HepG2 (cell line): ENCODE measurements around the gene SPTAN1. TPM values are rescaled to one million over a fixed set of nuclear protein-coding genes. Genes with fewer than 3 reads are reported as not detected.

Experiments used
- AKAP8 ChIP-seq: sonication (generic); formaldehyde crosslinking; IDR thresholded peaks from 2 replicates; pipeline ENCODE4 v1.5.1; 2020; ENCODE audit warnings: mild to moderate bottlenecking, missing genetic modification reagents
- ATF3 ChIP-seq: sonication (generic); formaldehyde crosslinking; IDR thresholded peaks from 2 replicates; pipeline ENCODE4 v1.4.0; 2020; ENCODE audit warnings: missing genetic modification reagents
- DMAP1 ChIP-seq: IDR thresholded peaks from 2 replicates; pipeline ENCODE4 v1.6.1; 2016
- ELF1 ChIP-seq: sonication (generic); formaldehyde crosslinking; IDR thresholded peaks from 2 replicates; pipeline ENCODE4 v1.4.0; 2020; ENCODE audit warnings: missing genetic modification reagents
- FOXP4 ChIP-seq: sonication (generic); formaldehyde crosslinking; IDR thresholded peaks from 2 replicates; pipeline ENCODE4 v1.4.0; 2020; ENCODE audit warnings: missing genetic modification reagents
- MXI1 ChIP-seq: IDR thresholded peaks from 3 replicates; pipeline ENCODE4 v1.6.1; 2012; ENCODE audit warnings: low read depth, low read length, inconsistent platforms, borderline replicate concordance
- MYPOP ChIP-seq: sonication (generic); formaldehyde crosslinking; IDR thresholded peaks from 2 replicates; pipeline ENCODE4 v1.8.1; 2023; ENCODE audit warnings: mild to moderate bottlenecking, moderate library complexity, missing genetic modification reagents
- NCOA2 ChIP-seq: sonication (generic); formaldehyde crosslinking; IDR thresholded peaks from 2 replicates; pipeline ENCODE4 v1.8.0; 2022; ENCODE audit warnings: inconsistent platforms
- PHF21A ChIP-seq: sonication (generic); formaldehyde crosslinking; IDR thresholded peaks from 2 replicates; pipeline ENCODE4 v1.5.0; 2020; ENCODE audit warnings: mild to moderate bottlenecking, missing genetic modification reagents
- POLR2A ChIP-seq, 2 experiments: IDR thresholded peaks; 2 replicates each; pipeline ENCODE4 v1.6.1; 2011; ENCODE audit warnings: low read depth in 2 of 2, low read length in 2 of 2, mild to moderate bottlenecking in 1 of 2, moderate library complexity in 1 of 2; ENCODE audit not compliant: insufficient read depth in 1 of 2
- RARA ChIP-seq: IDR thresholded peaks from 2 replicates; pipeline ENCODE4 v1.6.1; 2016; ENCODE audit warnings: missing genetic modification reagents, missing compliant biosample characterization
- REPIN1 ChIP-seq: sonication (generic); formaldehyde crosslinking; IDR thresholded peaks from 2 replicates; pipeline ENCODE4 v1.8.0; 2022; ENCODE audit warnings: missing genetic modification reagents, low read depth, mild to moderate bottlenecking, borderline replicate concordance
- RXRB ChIP-seq: IDR thresholded peaks from 2 replicates; pipeline ENCODE4 v1.6.1; 2016; ENCODE audit warnings: borderline replicate concordance, missing genetic modification reagents, missing compliant biosample characterization
- SETDB1 ChIP-seq: sonication (generic); formaldehyde crosslinking; IDR thresholded peaks from 2 replicates; pipeline ENCODE4 v1.5.1; 2020; ENCODE audit warnings: missing genetic modification reagents, mild to moderate bottlenecking, borderline replicate concordance
- SIN3A ChIP-seq: IDR thresholded peaks from 2 replicates; pipeline ENCODE4 v1.6.1; 2011; ENCODE audit warnings: low read depth, mild to moderate bottlenecking, control low read depth, low read length, borderline replicate concordance
- SMC3 ChIP-seq: IDR thresholded peaks from 2 replicates; pipeline ENCODE4 v1.6.1; 2011; ENCODE audit warnings: low read length, improper control_type of control experiment
- SNAPC2 ChIP-seq: sonication (generic); formaldehyde crosslinking; IDR thresholded peaks from 2 replicates; pipeline ENCODE4 v1.8.1; 2022; ENCODE audit warnings: mild to moderate bottlenecking, missing genetic modification reagents
- SOX6 ChIP-seq, 2 experiments: fragments of 450-650 bp in 1 of 2; sonication (generic) in 1 of 2; formaldehyde crosslinking in 1 of 2; IDR thresholded peaks; 2 replicates each; pipeline versions ENCODE4 v1.4.0 to v1.6.1; 2017 to 2020; ENCODE audit warnings: antibody characterized with exemption in 1 of 2, mild to moderate bottlenecking in 1 of 2, missing genetic modification reagents in 1 of 2
- SPEN ChIP-seq: sonication (generic); formaldehyde crosslinking; IDR thresholded peaks from 2 replicates; pipeline ENCODE4 v1.5.1; 2020; ENCODE audit warnings: low read depth, mild to moderate bottlenecking, missing genetic modification reagents
- TFE3 ChIP-seq: IDR thresholded peaks from 2 replicates; pipeline ENCODE4 v1.6.1; 2016
- ZNF205 ChIP-seq: IDR thresholded peaks from 2 replicates; pipeline ENCODE4 v1.6.1; 2018; ENCODE audit warnings: missing biosample characterization, missing genetic modification reagents
- ZNF331 ChIP-seq: sonication (generic); formaldehyde crosslinking; IDR thresholded peaks from 2 replicates; pipeline ENCODE4 v1.4.0; 2020; ENCODE audit warnings: missing genetic modification reagents
- ZNF543 ChIP-seq: sonication (generic); formaldehyde crosslinking; IDR thresholded peaks from 2 replicates; pipeline ENCODE4 v1.4.0; 2020; ENCODE audit warnings: mild to moderate bottlenecking, missing genetic modification reagents
- ZNF615 ChIP-seq: sonication (generic); formaldehyde crosslinking; IDR thresholded peaks from 2 replicates; pipeline ENCODE4 v1.5.0; 2020; ENCODE audit warnings: mild to moderate bottlenecking, missing genetic modification reagents, borderline replicate concordance
- ZNF619 ChIP-seq: sonication (generic); formaldehyde crosslinking; IDR thresholded peaks from 2 replicates; pipeline ENCODE4 v1.4.0; 2020; ENCODE audit warnings: mild to moderate bottlenecking, missing genetic modification reagents
- ZNF775 ChIP-seq: sonication (generic); formaldehyde crosslinking; IDR thresholded peaks from 2 replicates; pipeline ENCODE4 v1.4.0; 2020; ENCODE audit warnings: missing genetic modification reagents, mild to moderate bottlenecking, moderate library complexity, borderline replicate concordance
- polyA plus RNA-seq, 8 experiments: library from polyadenylated mRNA; depleted of rRNA in 3 of 8; stranded (reverse) in 7 of 8; unstranded in 1 of 8; fragments of >200 nt; fragmentation: Illumina TruSeq in 4 of 8; extraction: Trizol in 4 of 8; gene quantifications; 2 replicates each; pipeline versions ENCODE4 v1.2.1 to v1.2.3, GENCODE V29; 2011 to 2016; ENCODE audit warnings: low read depth in 4 of 8, missing spikeins in 1 of 8, mixed read lengths in 1 of 8; ENCODE audit not compliant: insufficient read depth in 1 of 8
- total RNA-seq, 5 experiments: library from RNA; depleted of rRNA; stranded (reverse); fragments of >200 nt; fragmentation: Illumina TruSeq; extraction: Trizol; gene quantifications; 2 replicates each; pipeline ENCODE4 v1.2.3, GENCODE V29; 2016; ENCODE audit warnings: low read depth in 1 of 5

SPTAN1 gene
- total and polyA plus RNA-seq, 2 of the 13 experiments (the other 11 are each of a cell fraction or from before 2014, with no cell fraction given) = 106 to 111 TPM

- TF ChIP-seq FOXP4 (CRISPR knock-in tag) = peak; percentile 27; the same call in 1 of the 2 replicates
- TF ChIP-seq SMC3 = peak; percentile 34; the same call in 1 of the 2 replicates
- peak; percentile 35; the same call in 1 of the 2 replicates for TF ChIP-seq TFE3 (CRISPR knock-in tag)
- 0 out of 2 replicates have a peak, but pooled peaks have one; percentile 18 for TF ChIP-seq ZNF543
- peak; percentile 64; the same call in 1 of the 2 replicates for TF ChIP-seq MYPOP (CRISPR knock-in tag)
- peak; percentile 44 for TF ChIP-seq RARA
- peak; percentile 11; the same call in 1 of the 2 replicates for TF ChIP-seq SNAPC2
- 0 out of 2 replicates have a peak, but pooled peaks have one; percentile 20 for TF ChIP-seq ZNF205 (CRISPR knock-in tag)
- TF ChIP-seq PHF21A (CRISPR knock-in tag) = peak; percentile 70
- TF ChIP-seq SPEN (CRISPR knock-in tag) = peak; percentile 46; the same call in 1 of the 2 replicates
- peak; percentile 34; the same call in 1 of the 2 replicates for TF ChIP-seq SIN3A
- peak; percentile 41; the same call in 1 of the 3 replicates for TF ChIP-seq MXI1
- TF ChIP-seq DMAP1 = peak; percentile 73
- no peak for TF ChIP-seq ZNF619
- TF ChIP-seq ZNF331 = 0 out of 2 replicates have a peak, but pooled peaks have one; percentile 17
- TF ChIP-seq RXRB (CRISPR knock-in tag) = peak; percentile 48; the same call in 1 of the 2 replicates
- peak; percentile 98 for TF ChIP-seq ATF3 (CRISPR knock-in tag)
- no peak for TF ChIP-seq ZNF615 (CRISPR knock-in tag)
- peak; percentile 30 to 42; a peak in 1 of 4 replicates for TF ChIP-seq POLR2A (IDR thresholded peaks at IDR 0.05; ENCODE audit: insufficient read depth in 1 of 2, low read depth in 2 of 2, low read length in 2 of 2)
- no peak for TF ChIP-seq ZNF775 (CRISPR knock-in tag)
- 0 out of 2 replicates have a peak, but pooled peaks have one; percentile 11 for TF ChIP-seq ELF1 (CRISPR knock-in tag)
- TF ChIP-seq SOX6 (IDR thresholded peaks at IDR 0.05) = no peak
- TF ChIP-seq SOX6 (CRISPR knock-in tag; IDR thresholded peaks at IDR 0.05) = 0 out of 2 replicates have a peak, but pooled peaks have one; percentile 2
- no peak for TF ChIP-seq SETDB1 (CRISPR knock-in tag)
- TF ChIP-seq NCOA2 (CRISPR knock-in tag) = peak; percentile 34; the same call in 1 of the 2 replicates
- no peak for TF ChIP-seq AKAP8 (CRISPR knock-in tag)
- TF ChIP-seq REPIN1 (CRISPR knock-in tag) = 0 out of 2 replicates have a peak, but pooled peaks have one; percentile 19
Measured at GRCh38 chr9:128635266-128636023, 83.1 kb downstream of the SPTAN1 start (continued).
